MG63 (cell line): ENCODE data around the gene FAM50A. TPM values are rescaled to one million over a fixed set of nuclear protein-coding genes. Genes with fewer than 3 reads are reported as not detected.
A peak's percentile ranks its signal among the peaks of the same experiment; 100 is the strongest.
"Not testable (repeated sequence)": the region's sequence is repeated elsewhere in the genome, so short reads cannot be mapped to it uniquely, and the experiment has no call there.

Source experiments
- DNase-seq: peaks from one replicate; pipeline ENCODE4 v3.0.0-alpha.2; 2020
- H3K27me3 ChIP-seq: fragments of 250-450 bp; sonication (Bioruptor Pico); 2 replicates; pipeline ENCODE4 v1.5.1; 2020; ENCODE audit warnings: mild to moderate bottlenecking, moderate library complexity
- H3K36me3 ChIP-seq: fragments of 250-450 bp; sonication (Bioruptor Pico); 2 replicates; pipeline ENCODE4 v1.5.1; 2020; ENCODE audit warnings: mild to moderate bottlenecking, moderate library complexity
- H3K4me3 ChIP-seq: fragments of 250-450 bp; sonication (Bioruptor Pico); 2 replicates; pipeline ENCODE4 v1.5.1; 2020; ENCODE audit warnings: mild to moderate bottlenecking, moderate library complexity
- H3K9me3 ChIP-seq: fragments of 250-450 bp; sonication (Bioruptor Pico); 2 replicates; pipeline ENCODE4 v1.5.1; 2020; ENCODE audit warnings: mild to moderate bottlenecking, moderate library complexity
- total RNA-seq: library from RNA; depleted of rRNA; stranded (reverse); fragments of >200 nt; shearing (Covaris generic); gene quantifications from 2 replicates; pipeline ENCODE4 v1.2.3, GENCODE V29; 2014; ENCODE audit warnings: low replicate concordance; rRNA removed

FAM50A gene
- total RNA-seq, result 33.4 and 35.4 TPM in 2 replicates

GRCh38 chrX:154443992-154444754 is at the start of gene FAM50A:
TSS of gene FAM50A (plus strand) at chrX:154444141. CDS start at chrX:154444236, 95 bp downstream.
- no peaks in the 10 kb centered on the region for H3K9me3 ChIP-seq
- no peaks in the 10 kb centered on the region for H3K27me3 ChIP-seq
- DNase-seq, result peak; percentile 65
- H3K36me3 ChIP-seq, result peaks cover 1% of the 10 kb centered on the region
- H3K4me3 ChIP-seq, result peak within 1 kb of the TSS; percentile 41

- not testable (repeated sequence) for H3K9me3 ChIP-seq, H3K27me3 ChIP-seq, DNase-seq, H3K4me3 ChIP-seq
- peaks cover 32% of the 10 kb centered on the region for H3K36me3 ChIP-seq
These were observed 47.6 kb upstream of the FAM50A start for GRCh38 chrX:154396363-154396762.

- Histone ChIP-seq H3K9me3 (no peaks in the 10 kb centered on the region), H3K4me3 (peak overlapping the region; percentile 98), H3K27me3 (no peaks in the 10 kb centered on the region), H3K36me3 (peaks cover 33% of the 10 kb centered on the region)
- peak; percentile 85 for DNase-seq
These were observed 46.7 kb upstream of the FAM50A start for GRCh38 chrX:154396973-154397887.

GRCh38 chrX:154397888-154398667 is 45.9 kb upstream of the FAM50A start, which contains the start of gene RPL10:
TSS of gene RPL10 (plus strand) at chrX:154398377. CDS start at chrX:154398520, 143 bp downstream.
- peak; percentile 94 for DNase-seq
- Histone ChIP-seq H3K4me3 (peak within 1 kb of the TSS; percentile 98), H3K36me3 (peaks cover 33% of the 10 kb centered on the region), H3K27me3 (no peaks in the 10 kb centered on the region), H3K9me3 (no peaks in the 10 kb centered on the region)

- Histone ChIP-seq H3K36me3 (peaks cover 33% of the 10 kb centered on the region), H3K27me3 (no peaks in the 10 kb centered on the region), H3K9me3 (no peaks in the 10 kb centered on the region), H3K4me3 (peak overlapping the region; percentile 98)
- DNase-seq, result peak; percentile 79
These were observed 45.0 kb upstream of the FAM50A start for GRCh38 chrX:154398668-154399526.

GRCh38 chrX:154399527-154400368 is 44.2 kb upstream of the FAM50A start:
- Histone ChIP-seq H3K9me3 (no peaks in the 10 kb centered on the region), H3K27me3 (no peaks in the 10 kb centered on the region), H3K36me3 (peaks cover 33% of the 10 kb centered on the region), H3K4me3 (peak overlapping the region; percentile 98)
- DNase-seq, result no peak

GRCh38 chrX:154400369-154400817 is 43.5 kb upstream of the FAM50A start:
- not testable (repeated sequence) for H3K27me3 ChIP-seq

GRCh38 chrX:154401045-154401799 is 42.7 kb upstream of the FAM50A start:
- Histone ChIP-seq H3K27me3 (no peaks in the 10 kb centered on the region), H3K9me3 (no peaks in the 10 kb centered on the region), H3K36me3 (peaks cover 33% of the 10 kb centered on the region), H3K4me3 (no peak overlapping the region)
- DNase-seq, result peak; percentile 27

More at GRCh38 chrX:154400369-154400817, 43.5 kb upstream of the FAM50A start:
- not testable (repeated sequence) for H3K9me3 ChIP-seq, DNase-seq
- peaks cover 33% of the 10 kb centered on the region for H3K36me3 ChIP-seq
- peak overlapping the region; percentile 98 for H3K4me3 ChIP-seq

GRCh38 chrX:154401918-154402621 is 41.9 kb upstream of the FAM50A start:
- DNase-seq, result no peak
- Histone ChIP-seq H3K4me3 (no peak overlapping the region), H3K36me3 (peaks cover 33% of the 10 kb centered on the region), H3K27me3 (no peaks in the 10 kb centered on the region), H3K9me3 (no peaks in the 10 kb centered on the region)

- H3K27me3 ChIP-seq, result no peaks in the 10 kb centered on the region
- no peak overlapping the region for H3K4me3 ChIP-seq
- no peaks in the 10 kb centered on the region for H3K9me3 ChIP-seq
- H3K36me3 ChIP-seq, result peaks cover 33% of the 10 kb centered on the region
- no peak for DNase-seq
These were observed 41.3 kb upstream of the FAM50A start for GRCh38 chrX:154402622-154403127.

GRCh38 chrX:154403192-154403591 is 40.7 kb upstream of the FAM50A start:
- Histone ChIP-seq H3K4me3 (no peak overlapping the region), H3K9me3 (no peaks in the 10 kb centered on the region), H3K36me3 (peaks cover 33% of the 10 kb centered on the region), H3K27me3 (no peaks in the 10 kb centered on the region)
- no peak for DNase-seq

- DNase-seq, result no peak
- H3K27me3 ChIP-seq, result no peaks in the 10 kb centered on the region
- peaks cover 26% of the 10 kb centered on the region for H3K36me3 ChIP-seq
- H3K9me3 ChIP-seq, result no peaks in the 10 kb centered on the region
- H3K4me3 ChIP-seq, result no peak overlapping the region
These were observed 40.1 kb upstream of the FAM50A start for GRCh38 chrX:154403858-154404257.

GRCh38 chrX:154404625-154405192 is 39.2 kb upstream of the FAM50A start:
- H3K4me3 ChIP-seq, result no peak overlapping the region
- peaks cover 17% of the 10 kb centered on the region for H3K36me3 ChIP-seq
- H3K9me3 ChIP-seq, result no peaks in the 10 kb centered on the region
- DNase-seq, result no peak
- no peaks in the 10 kb centered on the region for H3K27me3 ChIP-seq
